Activated CD8-positive, alpha-beta T cell treated with anti-CD3 and anti-CD28 coated beads for 36 hours (primary cell): Measurements from ENCODE around the gene NDUFV1. TPM values are rescaled to one million over a fixed set of nuclear protein-coding genes. Genes with fewer than 3 reads are reported as not detected.
"Not testable (repeated sequence)": the region's sequence is repeated elsewhere in the genome, so short reads cannot be mapped to it uniquely, and the experiment has no call there.

ENCODE experiments used
- ATAC-seq: fragments of 200-7000 bp; cut with Tn5 transposase; one replicate; pipeline ENCODE4 v1.10.0; 2021; ENCODE audit warnings: mild to moderate bottlenecking, moderate library complexity
- CTCF ChIA-PET: fragments of 350-600 bp; sonication (Branson Sonifier 250); formaldehyde crosslinking; loops from one replicate; lab custom pipeline; 2021; ENCODE audit warnings: antibody characterized with exemption; lab: Charles Lee
- POLR2A ChIA-PET: fragments of 350-600 bp; sonication (Branson Sonifier 250); formaldehyde crosslinking; loops from one replicate; lab custom pipeline; 2021; ENCODE audit warnings: antibody characterized with exemption; lab: Charles Lee
- DNase-seq: peaks from one replicate; pipeline ENCODE4 v3.0.0-alpha.2; 2020
- H3K27ac Mint-ChIP-seq: one replicate; pipeline ENCODE4 v1.8.0; 2021; ENCODE audit warnings: mild to moderate bottlenecking, mixed read lengths
- H3K27me3 Mint-ChIP-seq: one replicate; pipeline ENCODE4 v1.8.0; 2021; ENCODE audit warnings: mixed read lengths
- H3K36me3 Mint-ChIP-seq: one replicate; pipeline ENCODE4 v1.8.0; 2021; ENCODE audit warnings: low read depth, mixed read lengths
- H3K4me1 Mint-ChIP-seq: one replicate; pipeline ENCODE4 v1.8.0; 2021; ENCODE audit warnings: low read depth, mixed read lengths
- H3K4me3 Mint-ChIP-seq: one replicate; pipeline ENCODE4 v1.8.0; 2021; ENCODE audit warnings: mild to moderate bottlenecking, moderate library complexity, mixed read lengths
- H3K9me3 Mint-ChIP-seq: one replicate; pipeline ENCODE4 v1.8.0; 2021; ENCODE audit warnings: mixed read lengths
- CTCF ChIP-seq: fragments of 200-600 bp; IDR thresholded peaks from one replicate; pipeline ENCODE4 v1.8.0; 2022; ENCODE audit warnings: antibody characterized with exemption, mild to moderate bottlenecking
- intact Hi-C: fragments of 100-400 bp; cut with micrococcal nuclease; formaldehyde crosslinking; loops from one replicate; pipeline ENCODE4 v1.10.0; 2022
- total RNA-seq, 2 experiments: library from RNA; stranded (reverse); gene quantifications; one replicate each; pipeline ENCODE4 v1.2.3, GENCODE V29; 2021

NDUFV1 gene
- total RNA-seq, 2 experiments from 2014 or later, result 315 to 317 TPM

- Mint-ChIP-seq H3K9me3 (no peaks in the 10 kb centered on the region), H3K36me3 (peaks cover 3% of the 10 kb centered on the region), H3K27ac (no peak overlapping the region), H3K27me3 (no peaks in the 10 kb centered on the region), H3K4me3 (no peak overlapping the region), H3K4me1 (no peaks in the 10 kb centered on the region)
- DNase-seq (no peak), ATAC-seq (no peak)
- intact Hi-C loops, result no loop called here
- POLR2A ChIA-PET, result no interaction called here
- CTCF ChIA-PET, result interaction anchor here (0.9 kb wide), 1 partner anchor 22 kb away, joined by 3 read pairs; no protein-coding TSS in a partner anchor
- no peak for TF ChIP-seq CTCF
Observed at GRCh38 chr11:67593565-67593905, 13.2 kb upstream of the NDUFV1 start.

- TF ChIP-seq CTCF, result no peak
- H3K4me3 Mint-ChIP-seq, result no peak overlapping the region
- H3K36me3 Mint-ChIP-seq, result no peaks in the 10 kb centered on the region
- intact Hi-C loops, result no loop called here
- no peaks in the 10 kb centered on the region for H3K9me3 Mint-ChIP-seq
- DNase-seq, result no peak
- CTCF ChIA-PET, result no interaction called here
- H3K27ac Mint-ChIP-seq, result no peak overlapping the region
- no peak for ATAC-seq
- POLR2A ChIA-PET, result no interaction called here
- H3K4me1 Mint-ChIP-seq, result no peaks in the 10 kb centered on the region
- H3K27me3 Mint-ChIP-seq, result no peaks in the 10 kb centered on the region
Observed at GRCh38 chr11:67594480-67594879, 12.3 kb upstream of the NDUFV1 start.

GRCh38 chr11:67596753-67597300 lies 9.9 kb upstream of the NDUFV1 start:
- Mint-ChIP-seq H3K4me1 (peaks cover 9% of the 10 kb centered on the region), H3K27ac (no peak overlapping the region), H3K27me3 (peaks cover 12% of the 10 kb centered on the region), H3K9me3 (no peaks in the 10 kb centered on the region), H3K4me3 (no peak overlapping the region), H3K36me3 (no peaks in the 10 kb centered on the region)
- intact Hi-C loops, result no loop called here
- POLR2A ChIA-PET, result interaction anchor here (1.0 kb wide), 1 partner anchor 13 kb away, joined by 3 read pairs; no protein-coding TSS in a partner anchor
- no peak for ATAC-seq
- CTCF ChIA-PET, result no interaction called here
- DNase-seq, result no peak
- no peak for TF ChIP-seq CTCF

GRCh38 chr11:67597458-67597857 lies 9.3 kb upstream of the NDUFV1 start:
- peaks cover 12% of the 10 kb centered on the region for H3K27me3 Mint-ChIP-seq
- POLR2A ChIA-PET, CTCF ChIA-PET, H3K4me3 Mint-ChIP-seq, H3K36me3 Mint-ChIP-seq, H3K4me1 Mint-ChIP-seq, H3K27ac Mint-ChIP-seq, intact Hi-C loops, H3K9me3 Mint-ChIP-seq, DNase-seq, ATAC-seq: not testable (repeated sequence)

GRCh38 chr11:67597963-67598362 lies 8.8 kb upstream of the NDUFV1 start:
- H3K4me1 Mint-ChIP-seq, H3K36me3 Mint-ChIP-seq, H3K9me3 Mint-ChIP-seq, DNase-seq, ATAC-seq, H3K4me3 Mint-ChIP-seq, POLR2A ChIA-PET, CTCF ChIA-PET, H3K27ac Mint-ChIP-seq, intact Hi-C loops: not testable (repeated sequence)
- peaks cover 16% of the 10 kb centered on the region for H3K27me3 Mint-ChIP-seq

- no peaks in the 10 kb centered on the region for H3K9me3 Mint-ChIP-seq
- ATAC-seq, result no peak
- H3K27me3 Mint-ChIP-seq, result peaks cover 16% of the 10 kb centered on the region
- no peak for TF ChIP-seq CTCF
- intact Hi-C loops, result no loop called here
- ChIA-PET POLR2A (no interaction called here), CTCF (no interaction called here)
- no peak overlapping the region for H3K4me3 Mint-ChIP-seq
- peaks cover 9% of the 10 kb centered on the region for H3K4me1 Mint-ChIP-seq
- H3K36me3 Mint-ChIP-seq, result no peaks in the 10 kb centered on the region
- H3K27ac Mint-ChIP-seq, result no peak overlapping the region
- DNase-seq, result no peak
Observed at GRCh38 chr11:67599149-67599548, 7.6 kb upstream of the NDUFV1 start.
